Natural killer cell (primary cell): ENCODE results near the gene QSER1. TPM values are rescaled to one million over a fixed set of nuclear protein-coding genes. Genes with fewer than 3 reads are reported as not detected.
A peak's percentile ranks its signal among the peaks of the same experiment; 100 is the strongest.

Experiments used
- ATAC-seq, 3 donors: fragments of 150-1000 bp in 2 of 3; fragments of 200-7000 bp in 1 of 3; cut with Tn5 transposase; 1 replicate in 1 of 3; 2 replicates in 2 of 3; pipeline ENCODE4 v1.10.0; 2021; ENCODE audit warnings: mild to moderate bottlenecking in 2 of 3, moderate library complexity in 2 of 3
- DNase-seq, 2 donors: peaks; one replicate each; pipeline versions ENCODE4 v3.0.0 to v3.0.0-alpha.2; 2013 to 2021; ENCODE audit warnings: mixed read lengths in 1 of 2
- H3K27ac ChIP-seq: one replicate; pipeline ENCODE4 v1.5.1; 2013; ENCODE audit warnings: mild to moderate bottlenecking, low read length
- H3K27me3 ChIP-seq: one replicate; pipeline ENCODE4 v1.6.1; 2013; ENCODE audit warnings: low read length; ENCODE audit not compliant: control insufficient read depth, insufficient read depth
- H3K36me3 ChIP-seq: one replicate; pipeline ENCODE4 v1.6.1; 2013; ENCODE audit warnings: low read length; ENCODE audit not compliant: control insufficient read depth, insufficient read depth
- H3K4me1 ChIP-seq: one replicate; pipeline ENCODE4 v1.6.1; 2013; ENCODE audit warnings: low read length; ENCODE audit not compliant: control insufficient read depth, insufficient read depth
- H3K4me3 ChIP-seq: one replicate; pipeline ENCODE4 v1.5.1; 2013; ENCODE audit warnings: low read length
- H3K9me3 ChIP-seq: one replicate; pipeline ENCODE4 v1.6.1; 2013; ENCODE audit warnings: low read length; ENCODE audit not compliant: control insufficient read depth, insufficient read depth
- H3K27ac Mint-ChIP-seq, 2 donors: one replicate each; pipeline ENCODE4 v1.8.0; 2022; ENCODE audit warnings: mild to moderate bottlenecking in 2 of 2, mixed read lengths in 2 of 2, moderate library complexity in 1 of 2
- H3K27me3 Mint-ChIP-seq, 2 donors: one replicate each; pipeline ENCODE4 v1.8.0; 2022; ENCODE audit warnings: low read depth in 2 of 2, mixed read lengths in 2 of 2
- H3K36me3 Mint-ChIP-seq: one replicate; pipeline ENCODE4 v1.8.0; 2022; ENCODE audit warnings: mixed read lengths
- H3K4me1 Mint-ChIP-seq, 2 donors: one replicate each; pipeline ENCODE4 v1.8.0; 2022; ENCODE audit warnings: mixed read lengths in 2 of 2
- H3K4me3 Mint-ChIP-seq: one replicate; pipeline ENCODE4 v1.8.0; 2022; ENCODE audit warnings: mild to moderate bottlenecking, moderate library complexity, mixed read lengths
- H3K9me3 Mint-ChIP-seq, 2 donors: one replicate each; pipeline ENCODE4 v1.8.0; 2022; ENCODE audit warnings: mixed read lengths in 2 of 2
- CTCF ChIP-seq: fragments of 200-600 bp; IDR thresholded peaks from one replicate; pipeline ENCODE4 v1.8.0; 2022; ENCODE audit warnings: antibody characterized with exemption
- WGBS: methylation state at CpG from one replicate; pipeline ENCODE4 v1.1.7; 2013; ENCODE audit warnings: missing lambda C conversion rate; ENCODE audit not compliant: insufficient coverage; 5-methylcytosine and 5-hydroxymethylcytosine counted together
- intact Hi-C: fragments of 100-400 bp; cut with micrococcal nuclease; formaldehyde crosslinking; loops from one replicate; pipeline ENCODE4 v1.14.2; 2022
- total RNA-seq, 4 donors: library from RNA; stranded (reverse); fragments of 120-200 nt in 1 of 4; gene quantifications; one replicate each; pipeline versions ENCODE4 v1.2.3 to v1.2.4, GENCODE V29; 2013 to 2022

QSER1 gene
- total RNA-seq, 3 donors from 2014 or later (not counting 1 experiment from before 2014, with no cell fraction given), result 14.5 to 21.5 (median 17.8) TPM

- Histone ChIP-seq H3K36me3 (no peaks in the 10 kb centered on the region), H3K4me1 (peaks cover 2% of the 10 kb centered on the region), H3K27me3 (no peaks in the 10 kb centered on the region), H3K9me3 (no peaks in the 10 kb centered on the region), H3K27ac (no peak overlapping the region), H3K4me3 (no peak overlapping the region)
- intact Hi-C loops, result no loop called here
- Mint-ChIP-seq H3K36me3 (no peaks in the 10 kb centered on the region), H3K27me3 (no peaks in the 10 kb centered on the region), H3K9me3 (no peaks in the 10 kb centered on the region), H3K4me1 (peaks cover 22 to 35% of the 10 kb centered on the region in 2 donors), H3K4me3 (no peak overlapping the region), H3K27ac (peak overlapping the region in 1 of 2 donors; percentile 54)
- ATAC-seq (no peak), DNase-seq (no peak)
- 44% methylated on average over 1 of the region's 1 CpG for WGBS
- no peak for TF ChIP-seq CTCF
These were observed 25.8 kb downstream of the QSER1 start for GRCh38 chr11:32918427-32918826.

DNA sequence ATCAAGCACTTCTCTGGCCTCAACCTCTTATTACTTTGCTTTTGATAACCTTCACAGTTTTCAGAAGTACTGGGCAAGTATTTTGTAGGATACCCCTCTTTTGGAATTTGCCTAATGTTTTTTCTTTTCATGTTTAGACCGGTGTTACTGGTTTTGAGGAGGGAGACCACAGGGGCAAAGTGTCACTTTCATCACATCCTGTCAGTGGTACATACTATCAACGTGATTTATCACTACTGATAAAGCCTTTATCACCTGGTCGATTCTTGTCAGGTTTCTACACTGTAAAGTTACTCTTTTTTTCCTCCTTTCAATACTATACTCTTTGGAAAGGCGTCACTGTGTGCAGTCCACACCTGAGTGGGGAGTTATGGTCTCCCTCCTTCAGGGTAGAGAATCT, 26.7 kb downstream of the QSER1 start:
- H3K27ac Mint-ChIP-seq, result peak overlapping the region in 1 of 2 donors; percentile 74
- no peak for DNase-seq

GRCh38 chr11:32920570-32920969, 28.0 kb downstream of the QSER1 start:
- H3K27ac Mint-ChIP-seq, result no peak overlapping the region
- TF ChIP-seq CTCF, result no peak
- Histone ChIP-seq H3K27me3 (no peaks in the 10 kb centered on the region), H3K4me1 (peaks cover 2% of the 10 kb centered on the region), H3K9me3 (no peaks in the 10 kb centered on the region), H3K36me3 (no peaks in the 10 kb centered on the region), H3K27ac (no peak overlapping the region), H3K4me3 (no peak overlapping the region)
- H3K4me1 Mint-ChIP-seq, result peaks cover 22 to 35% of the 10 kb centered on the region in 2 donors
- no peaks in the 10 kb centered on the region for H3K36me3 Mint-ChIP-seq
- ATAC-seq, result no peak
- no peak for DNase-seq
- no peak overlapping the region for H3K4me3 Mint-ChIP-seq
- no peaks in the 10 kb centered on the region for H3K9me3 Mint-ChIP-seq
- intact Hi-C loops, result no loop called here
- H3K27me3 Mint-ChIP-seq, result no peaks in the 10 kb centered on the region
- no CpG with 5 or more reads among the region's 1 CpG for WGBS

More for the DNA sequence above, 26.7 kb downstream of the QSER1 start:
- intact Hi-C loops, result no loop called here
- H3K27me3 Mint-ChIP-seq, result no peaks in the 10 kb centered on the region
- Histone ChIP-seq H3K4me3 (no peak overlapping the region), H3K36me3 (no peaks in the 10 kb centered on the region), H3K9me3 (no peaks in the 10 kb centered on the region), H3K4me1 (peaks cover 2% of the 10 kb centered on the region), H3K27me3 (no peaks in the 10 kb centered on the region), H3K27ac (no peak overlapping the region)
- no peaks in the 10 kb centered on the region for H3K36me3 Mint-ChIP-seq
- H3K4me1 Mint-ChIP-seq, result peaks cover 22 to 35% of the 10 kb centered on the region in 2 donors
- TF ChIP-seq CTCF, result no peak
- peak; percentile 21 to 64 (median 29) for ATAC-seq
- H3K9me3 Mint-ChIP-seq, result no peaks in the 10 kb centered on the region
- H3K4me3 Mint-ChIP-seq, result no peak overlapping the region
- 12% methylated on average over 3 of the region's 4 CpGs for WGBS

DNA sequence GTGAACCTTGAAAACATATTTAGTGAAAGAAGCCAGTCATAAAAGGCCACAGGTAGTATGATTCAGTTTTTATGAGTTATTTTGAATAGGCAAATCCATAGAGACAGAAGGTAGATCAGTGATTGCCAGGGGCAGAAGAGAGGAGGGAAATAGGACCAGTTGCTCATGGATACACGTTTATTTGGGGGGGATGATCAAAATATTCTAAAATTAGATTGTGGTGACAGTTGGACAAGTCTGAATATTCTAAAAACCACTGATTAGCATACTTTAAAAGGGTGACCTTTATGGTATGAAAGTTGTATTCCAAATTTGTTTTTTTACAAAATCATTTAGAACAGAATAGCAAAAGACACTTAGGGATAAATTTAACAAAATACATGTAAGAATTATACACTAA, 28.6 kb downstream of the QSER1 start:
- peak overlapping the region in 1 of 2 donors; percentile 5 for H3K27ac Mint-ChIP-seq

More for the DNA sequence above, 28.6 kb downstream of the QSER1 start:
- intact Hi-C loops, result no loop called here
- 40% methylated on average over 1 of the region's 1 CpG for WGBS
- Histone ChIP-seq H3K4me1 (peaks cover 2% of the 10 kb centered on the region), H3K27me3 (no peaks in the 10 kb centered on the region), H3K36me3 (no peaks in the 10 kb centered on the region), H3K9me3 (no peaks in the 10 kb centered on the region), H3K4me3 (no peak overlapping the region), H3K27ac (no peak overlapping the region)
- no peak overlapping the region for H3K4me3 Mint-ChIP-seq
- H3K36me3 Mint-ChIP-seq, result no peaks in the 10 kb centered on the region
- peaks cover 22 to 35% of the 10 kb centered on the region in 2 donors for H3K4me1 Mint-ChIP-seq
- H3K27me3 Mint-ChIP-seq, result no peaks in the 10 kb centered on the region
- no peak for TF ChIP-seq CTCF
- no peak for DNase-seq
- no peak for ATAC-seq
- H3K9me3 Mint-ChIP-seq, result no peaks in the 10 kb centered on the region
